Astrocyte (in vitro differentiated cells and primary cell): ENCODE measurements around the gene SH3TC2.

Experiments used
- EZH2 ChIP-seq: IDR thresholded peaks from 2 replicates; pipeline ENCODE4 v1.6.1; 2012; ENCODE audit warnings: mild to moderate bottlenecking, low read length, inconsistent platforms; ENCODE audit not compliant: insufficient read depth
- TF ChIP-seq, protein P1 (sequence below): IDR thresholded peaks from 2 replicates; pipeline ENCODE4 v1.5.1; 2011; ENCODE audit warnings: low read depth, mild to moderate bottlenecking, inconsistent platforms, low read length, moderate library complexity; ENCODE audit not compliant: insufficient read depth

DNA sequence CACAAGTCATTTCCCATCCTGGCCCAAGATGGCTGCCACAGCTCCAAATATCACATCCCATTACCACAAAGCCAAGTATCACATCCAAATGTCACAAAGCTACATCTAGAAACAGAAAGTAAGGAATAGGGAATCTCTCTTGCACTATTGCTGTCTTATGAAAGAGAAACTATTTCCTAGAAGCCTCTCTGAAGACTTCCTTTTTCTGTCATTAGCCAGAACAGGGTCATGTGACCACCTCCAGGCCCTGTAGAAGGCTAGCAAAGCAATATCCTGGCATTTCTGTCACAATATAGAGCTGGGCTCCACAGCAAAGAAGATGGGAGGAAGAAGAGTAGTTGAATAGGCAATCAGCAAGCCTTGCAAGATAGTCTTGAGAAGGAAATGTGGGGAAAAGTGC, 99.2 kb downstream of the SH3TC2 start:
- TF ChIP-seq, protein P1, sequence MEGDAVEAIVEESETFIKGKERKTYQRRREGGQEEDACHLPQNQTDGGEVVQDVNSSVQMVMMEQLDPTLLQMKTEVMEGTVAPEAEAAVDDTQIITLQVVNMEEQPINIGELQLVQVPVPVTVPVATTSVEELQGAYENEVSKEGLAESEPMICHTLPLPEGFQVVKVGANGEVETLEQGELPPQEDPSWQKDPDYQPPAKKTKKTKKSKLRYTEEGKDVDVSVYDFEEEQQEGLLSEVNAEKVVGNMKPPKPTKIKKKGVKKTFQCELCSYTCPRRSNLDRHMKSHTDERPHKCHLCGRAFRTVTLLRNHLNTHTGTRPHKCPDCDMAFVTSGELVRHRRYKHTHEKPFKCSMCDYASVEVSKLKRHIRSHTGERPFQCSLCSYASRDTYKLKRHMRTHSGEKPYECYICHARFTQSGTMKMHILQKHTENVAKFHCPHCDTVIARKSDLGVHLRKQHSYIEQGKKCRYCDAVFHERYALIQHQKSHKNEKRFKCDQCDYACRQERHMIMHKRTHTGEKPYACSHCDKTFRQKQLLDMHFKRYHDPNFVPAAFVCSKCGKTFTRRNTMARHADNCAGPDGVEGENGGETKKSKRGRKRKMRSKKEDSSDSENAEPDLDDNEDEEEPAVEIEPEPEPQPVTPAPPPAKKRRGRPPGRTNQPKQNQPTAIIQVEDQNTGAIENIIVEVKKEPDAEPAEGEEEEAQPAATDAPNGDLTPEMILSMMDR: no peak
- no peak for TF ChIP-seq EZH2
